Gastrocnemius medialis (tissue), 4 donors: ENCODE data around the gene IFNA21.

Source experiments
- POLR2A ChIP-seq, 2 donors: fragments of 450-650 bp; IDR thresholded peaks; one replicate each; pipeline ENCODE4 v1.6.1; 2017; ENCODE audit warnings: antibody characterized with exemption in 2 of 2, mild to moderate bottlenecking in 2 of 2, moderate library complexity in 2 of 2
- TF ChIP-seq, protein P1 (sequence below), 5 experiments: fragments of 450-650 bp in 3 of 5; fragments of 200-600 bp in 2 of 5; sonication (generic) in 2 of 5; IDR thresholded peaks in 4 of 5; conservative IDR thresholded peaks in 1 of 5; 1 replicate in 4 of 5; 2 replicates in 1 of 5; pipeline ENCODE4 v1.5.1; 2016 to 2019; ENCODE audit warnings: antibody characterized with exemption in 5 of 5, mild to moderate bottlenecking in 3 of 5, moderate library complexity in 3 of 5

DNA sequence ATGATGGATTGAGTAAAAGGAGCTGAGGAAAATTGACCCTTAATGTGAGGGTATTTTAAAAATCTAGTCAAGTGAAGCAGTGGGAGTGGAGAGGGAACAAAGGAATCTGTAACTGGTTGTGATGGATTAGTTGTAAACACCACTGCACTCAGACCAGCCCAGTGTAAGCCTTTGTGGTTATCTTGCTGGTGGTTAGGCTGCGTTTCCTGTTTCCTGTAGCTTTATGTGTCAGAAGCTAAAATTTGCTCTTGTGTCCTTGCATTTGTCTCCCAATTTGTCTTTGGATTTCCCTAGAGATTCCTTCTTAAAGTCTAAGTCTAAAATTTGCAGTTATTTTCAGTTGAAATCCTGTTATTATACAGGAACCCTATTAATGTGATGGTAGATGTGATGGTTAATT lies 6.3 kb downstream of the IFNA21 start:
- TF ChIP-seq, protein P1, sequence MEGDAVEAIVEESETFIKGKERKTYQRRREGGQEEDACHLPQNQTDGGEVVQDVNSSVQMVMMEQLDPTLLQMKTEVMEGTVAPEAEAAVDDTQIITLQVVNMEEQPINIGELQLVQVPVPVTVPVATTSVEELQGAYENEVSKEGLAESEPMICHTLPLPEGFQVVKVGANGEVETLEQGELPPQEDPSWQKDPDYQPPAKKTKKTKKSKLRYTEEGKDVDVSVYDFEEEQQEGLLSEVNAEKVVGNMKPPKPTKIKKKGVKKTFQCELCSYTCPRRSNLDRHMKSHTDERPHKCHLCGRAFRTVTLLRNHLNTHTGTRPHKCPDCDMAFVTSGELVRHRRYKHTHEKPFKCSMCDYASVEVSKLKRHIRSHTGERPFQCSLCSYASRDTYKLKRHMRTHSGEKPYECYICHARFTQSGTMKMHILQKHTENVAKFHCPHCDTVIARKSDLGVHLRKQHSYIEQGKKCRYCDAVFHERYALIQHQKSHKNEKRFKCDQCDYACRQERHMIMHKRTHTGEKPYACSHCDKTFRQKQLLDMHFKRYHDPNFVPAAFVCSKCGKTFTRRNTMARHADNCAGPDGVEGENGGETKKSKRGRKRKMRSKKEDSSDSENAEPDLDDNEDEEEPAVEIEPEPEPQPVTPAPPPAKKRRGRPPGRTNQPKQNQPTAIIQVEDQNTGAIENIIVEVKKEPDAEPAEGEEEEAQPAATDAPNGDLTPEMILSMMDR (IDR thresholded peaks at IDR 0.05 in 4 of 5, conservative IDR thresholded peaks at IDR 0.05 in 1 of 5) = no peak
- TF ChIP-seq POLR2A (IDR thresholded peaks at IDR 0.05) = no peak
